Keratinocyte (primary cell): ENCODE measurements around the gene KRT35. TPM values are rescaled to one million over a fixed set of nuclear protein-coding genes. Genes with fewer than 3 reads are reported as not detected.
A peak's percentile ranks its signal among the peaks of the same experiment; 100 is the strongest.

Experiments used
- DNase-seq: peaks from one replicate; pipeline ENCODE4 v3.0.0-alpha.2; 2011; ENCODE audit warnings: low read depth, missing footprints, low spot score
- FAIRE-seq: peaks from 2 replicates; lab custom pipeline; 2011; peaks lifted over from hg19 to GRCh38; lab: Jason Lieb, UNC
- H2AFZ ChIP-seq: 2 replicates; pipeline ENCODE4 v1.6.0; 2012; ENCODE audit warnings: low read length, control low read depth, inconsistent platforms; ENCODE audit not compliant: control insufficient read depth
- H3K27ac ChIP-seq: 2 replicates; pipeline ENCODE4 v1.5.1; 2011; ENCODE audit warnings: low read length; ENCODE audit not compliant: control insufficient read depth, insufficient read depth
- H3K27me3 ChIP-seq: 3 replicates; pipeline ENCODE4 v1.6.0; 2011; ENCODE audit warnings: low read length; ENCODE audit not compliant: control insufficient read depth, insufficient read depth; ENCODE audit errors: extremely low read depth
- H3K36me3 ChIP-seq, 2 experiments: 2 replicates in 1 of 2; 3 replicates in 1 of 2; pipeline ENCODE4 v1.5.1; 2011; ENCODE audit warnings: low read length in 2 of 2, mild to moderate bottlenecking in 1 of 2; ENCODE audit not compliant: control insufficient read depth in 2 of 2, insufficient read depth in 2 of 2; ENCODE audit errors: extremely low read depth in 1 of 2
- H3K4me1 ChIP-seq: 3 replicates; pipeline ENCODE4 v1.5.1; 2011; ENCODE audit warnings: low read length; ENCODE audit not compliant: control insufficient read depth, insufficient read depth; ENCODE audit errors: extremely low read depth
- H3K4me2 ChIP-seq: 3 replicates; pipeline ENCODE4 v1.6.0; 2011; ENCODE audit warnings: low read depth, low read length; ENCODE audit not compliant: control insufficient read depth, insufficient read depth; ENCODE audit errors: extremely low read depth
- H3K4me3 ChIP-seq, 3 experiments: fragments of 200-600 bp in 1 of 3; sonication (generic) in 1 of 3; 2 replicates in 2 of 3; 3 replicates in 1 of 3; pipeline ENCODE4 v1.5.1; 2011 to 2016; ENCODE audit warnings: low read length in 3 of 3, mild to moderate bottlenecking in 3 of 3, control low read depth in 2 of 3, inconsistent platforms in 1 of 3, low read depth in 1 of 3, mixed read lengths in 1 of 3, mixed run types in 1 of 3, moderate library complexity in 1 of 3; ENCODE audit not compliant: control insufficient read depth in 2 of 3, insufficient read depth in 2 of 3; ENCODE audit errors: extremely low read depth in 1 of 3
- H3K79me2 ChIP-seq: 2 replicates; pipeline ENCODE4 v1.6.0; 2012; ENCODE audit warnings: low read length; ENCODE audit not compliant: control insufficient read depth, insufficient read depth
- H3K9ac ChIP-seq: 3 replicates; pipeline ENCODE4 v1.6.0; 2011; ENCODE audit warnings: low read length; ENCODE audit not compliant: control insufficient read depth, insufficient read depth; ENCODE audit errors: extremely low read depth
- H3K9me1 ChIP-seq: 3 replicates; pipeline ENCODE4 v1.6.0; 2011; ENCODE audit warnings: low read length; ENCODE audit not compliant: control insufficient read depth, insufficient read depth; ENCODE audit errors: extremely low read depth
- H3K9me3 ChIP-seq: 2 replicates; pipeline ENCODE4 v1.5.1; 2012; ENCODE audit warnings: low read depth, low read length; ENCODE audit not compliant: control insufficient read depth
- H4K20me1 ChIP-seq: 3 replicates; pipeline ENCODE4 v1.6.0; 2011; ENCODE audit warnings: low read length; ENCODE audit not compliant: control insufficient read depth, insufficient read depth; ENCODE audit errors: extremely low read depth
- EZH2 ChIP-seq: IDR thresholded peaks from one replicate; pipeline ENCODE4 v1.6.1; 2012; ENCODE audit warnings: inconsistent platforms, mild to moderate bottlenecking, low read length, moderate library complexity
- dilution Hi-C: fragments of 300-500 bp; cut with MboI; formaldehyde crosslinking; loops from one replicate; pipeline ENCODE4 v1.7.0; 2020; ENCODE audit warnings: low sequenced_read_pairs; ENCODE audit not compliant: extremely low pct_ligation_motif_present
- polyA plus RNA-seq, 5 experiments: library from polyadenylated mRNA; depleted of rRNA in 3 of 5; stranded (reverse) in 3 of 5; stranded (forward) in 1 of 5; unstranded in 1 of 5; fragments of >200 nt; gene quantifications; 1 replicate in 1 of 5; 2 replicates in 3 of 5; 3 replicates in 1 of 5; pipeline versions ENCODE4 v1.2.1 to v1.2.3, GENCODE V29; 2011 to 2012; ENCODE audit warnings: missing spikeins in 2 of 5, low read depth in 1 of 5, low replicate concordance in 1 of 5
- TF ChIP-seq, protein P1 (sequence below), 3 experiments: IDR thresholded peaks in 1 of 3; conservative IDR thresholded peaks in 1 of 3; optimal IDR thresholded peaks in 1 of 3; 2 replicates in 2 of 3; 3 replicates in 1 of 3; pipeline versions ENCODE3 to v1.5.1; 2011; ENCODE audit warnings: low read length in 3 of 3, mild to moderate bottlenecking in 3 of 3, moderate library complexity in 2 of 3, control low read depth in 1 of 3, inconsistent platforms in 1 of 3; ENCODE audit not compliant: insufficient read depth in 2 of 3; ENCODE audit errors: extremely low read depth in 1 of 3

Gene KRT35
- polyA plus RNA-seq, 1 donor (not counting 4 experiments of a cell fraction or from before 2014, with no cell fraction given), result not detected

DNA sequence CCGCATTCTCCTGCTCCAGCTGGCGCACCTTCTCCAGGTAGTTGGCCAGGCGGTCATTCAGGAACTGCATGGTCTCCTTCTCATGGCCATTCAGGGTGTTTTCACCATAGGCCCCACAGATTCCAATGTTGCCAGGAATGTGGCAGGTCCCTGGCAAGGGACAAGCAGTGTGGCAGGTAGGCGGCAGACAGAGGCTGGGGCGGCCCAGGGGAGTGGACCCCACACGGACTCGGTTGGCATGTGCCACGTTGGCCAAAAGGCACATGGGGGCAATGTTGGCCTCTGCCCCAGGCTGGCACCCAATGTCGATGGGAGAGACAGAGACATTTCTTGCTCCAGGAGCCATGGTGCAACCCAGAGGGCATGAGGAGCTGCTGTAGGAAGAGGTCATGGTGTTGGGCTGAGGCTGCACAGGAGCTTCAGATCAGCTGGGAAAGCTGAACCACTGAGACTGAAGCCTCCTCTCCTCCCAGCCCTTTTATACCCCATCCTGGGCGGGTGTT lies 40.4 kb downstream of the KRT35 start, which contains the start of gene KRT38:
TSS of gene KRT38 (minus strand) at position 453 of the 503 bp plus-strand sequence. CDS start at position 391, 62 bp downstream.
- Histone ChIP-seq H3K4me2 (no peak within 1 kb of the TSS), H2AFZ (no peak within 1 kb of the TSS), H3K4me1 (no peaks in the 10 kb centered on the region), H3K36me3 (no peaks in the 10 kb centered on the region), H3K27ac (no peak within 1 kb of the TSS), H3K9me3 (no peaks in the 10 kb centered on the region), H3K4me3 (no peak within 1 kb of the TSS), H3K9me1 (no peaks in the 10 kb centered on the region), H3K27me3 (peaks cover 4% of the 10 kb centered on the region), H3K79me2 (no peaks in the 10 kb centered on the region), H3K9ac (no peak within 1 kb of the TSS), H4K20me1 (no peaks in the 10 kb centered on the region)
- DNase-seq, result no peak
- FAIRE-seq, result no peak
- TF ChIP-seq, protein P1, sequence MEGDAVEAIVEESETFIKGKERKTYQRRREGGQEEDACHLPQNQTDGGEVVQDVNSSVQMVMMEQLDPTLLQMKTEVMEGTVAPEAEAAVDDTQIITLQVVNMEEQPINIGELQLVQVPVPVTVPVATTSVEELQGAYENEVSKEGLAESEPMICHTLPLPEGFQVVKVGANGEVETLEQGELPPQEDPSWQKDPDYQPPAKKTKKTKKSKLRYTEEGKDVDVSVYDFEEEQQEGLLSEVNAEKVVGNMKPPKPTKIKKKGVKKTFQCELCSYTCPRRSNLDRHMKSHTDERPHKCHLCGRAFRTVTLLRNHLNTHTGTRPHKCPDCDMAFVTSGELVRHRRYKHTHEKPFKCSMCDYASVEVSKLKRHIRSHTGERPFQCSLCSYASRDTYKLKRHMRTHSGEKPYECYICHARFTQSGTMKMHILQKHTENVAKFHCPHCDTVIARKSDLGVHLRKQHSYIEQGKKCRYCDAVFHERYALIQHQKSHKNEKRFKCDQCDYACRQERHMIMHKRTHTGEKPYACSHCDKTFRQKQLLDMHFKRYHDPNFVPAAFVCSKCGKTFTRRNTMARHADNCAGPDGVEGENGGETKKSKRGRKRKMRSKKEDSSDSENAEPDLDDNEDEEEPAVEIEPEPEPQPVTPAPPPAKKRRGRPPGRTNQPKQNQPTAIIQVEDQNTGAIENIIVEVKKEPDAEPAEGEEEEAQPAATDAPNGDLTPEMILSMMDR (optimal IDR thresholded peaks at IDR 0.05 in 1 of 3, IDR thresholded peaks at IDR 0.05 in 1 of 3, conservative IDR thresholded peaks at IDR 0.05 in 1 of 3; ENCODE audit: extremely low read depth in 1 of 3, insufficient read depth in 2 of 3, low read length in 3 of 3), result no peak
- TF ChIP-seq EZH2, result no peak
- dilution Hi-C loops, result no loop called here

DNA sequence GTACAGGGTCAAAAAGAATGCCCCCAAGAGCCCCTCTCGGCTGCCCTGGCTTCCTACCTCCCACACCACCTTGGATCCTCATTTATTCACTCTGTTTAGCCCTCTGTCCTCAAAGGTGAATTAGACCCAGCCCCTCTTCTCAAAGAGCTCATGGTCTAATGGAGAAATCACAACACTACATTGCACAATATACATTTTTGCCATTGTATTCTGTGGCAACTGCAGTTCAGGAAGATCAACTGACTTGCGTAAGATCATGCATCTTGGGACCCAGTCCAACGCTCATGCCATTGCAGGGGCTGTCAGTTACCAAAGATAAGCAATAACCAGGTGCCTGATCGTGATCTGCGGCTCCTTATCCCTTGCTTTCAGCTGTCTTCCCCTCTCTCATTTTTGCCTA lies 41.6 kb downstream of the KRT35 start:
- Histone ChIP-seq H3K9me3 (no peaks in the 10 kb centered on the region), H3K9me1 (no peaks in the 10 kb centered on the region), H3K79me2 (no peaks in the 10 kb centered on the region), H3K27me3 (peaks cover 4% of the 10 kb centered on the region), H2AFZ (no peak overlapping the region), H3K4me2 (no peak overlapping the region), H3K36me3 (no peaks in the 10 kb centered on the region), H3K4me1 (no peaks in the 10 kb centered on the region), H4K20me1 (no peaks in the 10 kb centered on the region), H3K4me3 (no peak overlapping the region), H3K9ac (no peak overlapping the region), H3K27ac (no peak overlapping the region)
- FAIRE-seq (peak; percentile 69), DNase-seq (no peak)
- dilution Hi-C loops, result no loop called here
- TF ChIP-seq, protein P1 (optimal IDR thresholded peaks at IDR 0.05 in 1 of 3, IDR thresholded peaks at IDR 0.05 in 1 of 3, conservative IDR thresholded peaks at IDR 0.05 in 1 of 3; ENCODE audit: extremely low read depth in 1 of 3, insufficient read depth in 2 of 3, low read length in 3 of 3), result no peak
- TF ChIP-seq EZH2, result no peak
